PC-9 (cell line): Measurements from ENCODE around the gene MAPKBP1. TPM values are rescaled to one million over a fixed set of nuclear protein-coding genes. Genes with fewer than 3 reads are reported as not detected.

ENCODE experiments used
- BruUV-seq: library from RNA; stranded (reverse); fragments of 400-500 nt; replicated peaks from 2 replicates; lab custom pipeline; 2021; lab: Mats Ljungman, UMichigan
- CTCF ChIA-PET: fragments of 300-600 bp; sonication (Branson Sonifier 250); formaldehyde crosslinking; loops from one replicate; lab custom pipeline; 2022; ENCODE audit warnings: antibody characterized with exemption; lab: Charles Lee
- POLR2A ChIA-PET: fragments of 300-600 bp; sonication (Branson Sonifier 250); formaldehyde crosslinking; loops from one replicate; lab custom pipeline; 2022; ENCODE audit warnings: antibody characterized with exemption; ENCODE audit not compliant: unreplicated experiment; lab: Charles Lee
- DNase-seq, 2 experiments: peaks; one replicate each; pipeline versions ENCODE4 v3.0.0 to v3.0.0-alpha.2; 2015 to 2022; ENCODE audit warnings: mixed read lengths in 1 of 2
- H2AFZ ChIP-seq: fragments of 200-600 bp; sonication (generic); 2 replicates; pipeline ENCODE4 v1.8.1; 2017; ENCODE audit warnings: antibody characterized with exemption
- H3F3A ChIP-seq: fragments of 200-600 bp; sonication (generic); 2 replicates; pipeline ENCODE4 v1.8.1; 2017; ENCODE audit warnings: antibody characterized with exemption, mild to moderate bottlenecking, low read depth; ENCODE audit not compliant: insufficient read depth
- H3K27ac ChIP-seq: fragments of 200-600 bp; sonication (generic); 2 replicates; pipeline ENCODE4 v1.6.1; 2016; ENCODE audit warnings: mixed run types
- H3K27me3 ChIP-seq: fragments of 200-600 bp; sonication (generic); 2 replicates; pipeline ENCODE4 v1.6.1; 2016; ENCODE audit warnings: low read depth, mixed run types; ENCODE audit not compliant: insufficient read depth
- H3K36me3 ChIP-seq: fragments of 200-600 bp; sonication (generic); 2 replicates; pipeline ENCODE4 v1.6.1; 2016; ENCODE audit warnings: low read depth, mixed run types
- H3K4me1 ChIP-seq: fragments of 200-600 bp; sonication (generic); replicated peaks from 2 replicates; pipeline ENCODE4 v1.6.1; 2016; ENCODE audit warnings: mixed run types; ENCODE audit not compliant: insufficient read depth
- H3K4me2 ChIP-seq: fragments of 200-600 bp; sonication (generic); 2 replicates; pipeline ENCODE4 v1.6.1; 2017; ENCODE audit warnings: mixed run types
- H3K4me3 ChIP-seq: fragments of 200-600 bp; sonication (generic); 2 replicates; pipeline ENCODE4 v1.6.1; 2016; ENCODE audit warnings: mixed run types
- H3K79me2 ChIP-seq: fragments of 200-600 bp; sonication (generic); 2 replicates; pipeline ENCODE4 v1.6.1; 2017; ENCODE audit warnings: low read depth, mixed run types
- H3K9me2 ChIP-seq: fragments of 200-600 bp; sonication (generic); 2 replicates; pipeline ENCODE4 v1.8.1; 2017; ENCODE audit warnings: mild to moderate bottlenecking; ENCODE audit not compliant: insufficient read depth
- H3K9me3 ChIP-seq: fragments of 200-600 bp; sonication (generic); 2 replicates; pipeline ENCODE4 v1.8.1; 2016; ENCODE audit warnings: low read depth; ENCODE audit not compliant: insufficient read depth
- H4K20me1 ChIP-seq: fragments of 200-600 bp; sonication (generic); 2 replicates; pipeline ENCODE4 v1.8.1; 2017; ENCODE audit not compliant: insufficient read depth
- EZH2 ChIP-seq: fragments of 200-600 bp; sonication (generic); IDR thresholded peaks from 2 replicates; pipeline ENCODE4 v1.8.0; 2017; ENCODE audit warnings: antibody characterized with exemption, low read depth
- intact Hi-C: fragments of 100-400 bp; cut with micrococcal nuclease; formaldehyde crosslinking; loops from one replicate; pipeline ENCODE4 v1.10.0; 2022; ENCODE audit not compliant: unreplicated experiment
- total RNA-seq: library from RNA; stranded (reverse); gene quantifications from 2 replicates; pipeline ENCODE4 v1.2.3, GENCODE V29; 2021
- TF ChIP-seq, protein P1 (sequence below): fragments of 200-600 bp; sonication (generic); conservative IDR thresholded peaks from 2 replicates; pipeline ENCODE4 v1.6.1; 2017; ENCODE audit warnings: mixed run types, antibody characterized with exemption, mild to moderate bottlenecking, moderate library complexity

The MAPKBP1 gene
- total RNA-seq, 1 experiment from 2014 or later, result 22.9 TPM

DNA sequence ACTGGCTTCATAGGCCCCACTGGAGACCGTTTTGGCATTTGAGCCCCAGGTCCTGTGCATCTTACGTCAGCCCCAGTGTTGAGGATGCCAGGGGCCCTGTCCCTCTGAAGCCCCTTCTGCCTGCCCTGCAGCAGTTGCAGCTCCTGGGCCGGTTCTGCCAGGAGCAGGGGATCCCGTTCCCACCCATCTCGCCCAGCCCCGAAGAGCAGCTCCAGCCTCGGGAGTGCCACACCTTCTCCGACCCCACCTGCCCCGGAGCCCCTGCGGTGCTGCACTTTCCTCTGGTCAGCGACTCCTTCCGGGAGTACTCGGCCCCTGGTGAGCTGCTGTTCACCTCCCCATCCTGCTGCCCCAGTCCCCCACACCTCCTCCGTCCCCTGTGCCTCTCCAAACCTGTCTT lies 72.9 kb downstream of the MAPKBP1 start:
- no TSS peak for BruUV-seq
- H3K79me2 ChIP-seq, result no peaks in the 10 kb centered on the region
- TF ChIP-seq, protein P1, sequence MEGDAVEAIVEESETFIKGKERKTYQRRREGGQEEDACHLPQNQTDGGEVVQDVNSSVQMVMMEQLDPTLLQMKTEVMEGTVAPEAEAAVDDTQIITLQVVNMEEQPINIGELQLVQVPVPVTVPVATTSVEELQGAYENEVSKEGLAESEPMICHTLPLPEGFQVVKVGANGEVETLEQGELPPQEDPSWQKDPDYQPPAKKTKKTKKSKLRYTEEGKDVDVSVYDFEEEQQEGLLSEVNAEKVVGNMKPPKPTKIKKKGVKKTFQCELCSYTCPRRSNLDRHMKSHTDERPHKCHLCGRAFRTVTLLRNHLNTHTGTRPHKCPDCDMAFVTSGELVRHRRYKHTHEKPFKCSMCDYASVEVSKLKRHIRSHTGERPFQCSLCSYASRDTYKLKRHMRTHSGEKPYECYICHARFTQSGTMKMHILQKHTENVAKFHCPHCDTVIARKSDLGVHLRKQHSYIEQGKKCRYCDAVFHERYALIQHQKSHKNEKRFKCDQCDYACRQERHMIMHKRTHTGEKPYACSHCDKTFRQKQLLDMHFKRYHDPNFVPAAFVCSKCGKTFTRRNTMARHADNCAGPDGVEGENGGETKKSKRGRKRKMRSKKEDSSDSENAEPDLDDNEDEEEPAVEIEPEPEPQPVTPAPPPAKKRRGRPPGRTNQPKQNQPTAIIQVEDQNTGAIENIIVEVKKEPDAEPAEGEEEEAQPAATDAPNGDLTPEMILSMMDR, result no peak
- no peak for TF ChIP-seq EZH2
- POLR2A ChIA-PET, result no interaction called here
- CTCF ChIA-PET, result no interaction called here
- H3K27me3 ChIP-seq, result no peaks in the 10 kb centered on the region
- H3K36me3 ChIP-seq, result no peaks in the 10 kb centered on the region
- no peak overlapping the region for H3K4me2 ChIP-seq
- no peaks in the 10 kb centered on the region for H3K9me3 ChIP-seq
- no peaks in the 10 kb centered on the region for H3K4me1 ChIP-seq
- no peak for DNase-seq
- no peaks in the 10 kb centered on the region for H3K9me2 ChIP-seq
- intact Hi-C loops, result no loop called here
- H3K27ac ChIP-seq, result no peak overlapping the region
- no peaks in the 10 kb centered on the region for H3F3A ChIP-seq
- H4K20me1 ChIP-seq, result no peaks in the 10 kb centered on the region
- no peak overlapping the region for H3K4me3 ChIP-seq
- H2AFZ ChIP-seq, result no peak overlapping the region

DNA sequence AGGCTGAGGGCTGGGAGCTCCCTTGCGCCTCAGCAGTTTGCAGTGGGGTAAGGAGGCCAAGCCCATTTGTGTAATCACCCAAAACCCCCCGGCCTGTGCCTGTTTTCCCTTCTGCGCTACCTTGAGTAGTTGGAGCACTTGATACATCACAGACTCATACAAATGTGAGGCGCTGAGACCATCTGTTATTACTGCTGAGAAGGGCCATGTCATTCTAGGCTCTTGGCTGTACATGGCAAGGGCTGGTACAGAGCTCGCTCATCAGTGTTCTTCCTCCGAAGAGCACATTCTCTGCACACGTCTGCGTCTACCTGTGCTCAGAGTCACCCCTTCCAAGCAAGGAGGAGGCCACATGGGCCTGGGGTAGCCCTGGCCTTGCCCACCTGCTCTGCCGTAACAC lies 73.7 kb downstream of the MAPKBP1 start:
- no peak overlapping the region for H3K4me3 ChIP-seq
- H3K9me3 ChIP-seq, result no peaks in the 10 kb centered on the region
- no peaks in the 10 kb centered on the region for H4K20me1 ChIP-seq
- no peak overlapping the region for H3K27ac ChIP-seq
- TF ChIP-seq, protein P1, result no peak
- TF ChIP-seq EZH2, result no peak
- H3K79me2 ChIP-seq, result no peaks in the 10 kb centered on the region
- no TSS peak for BruUV-seq
- DNase-seq, result no peak
- H3K36me3 ChIP-seq, result no peaks in the 10 kb centered on the region
- no peaks in the 10 kb centered on the region for H3K9me2 ChIP-seq
- CTCF ChIA-PET, result no interaction called here
- no peaks in the 10 kb centered on the region for H3K4me1 ChIP-seq
- H3K27me3 ChIP-seq, result no peaks in the 10 kb centered on the region
- intact Hi-C loops, result no loop called here
- POLR2A ChIA-PET, result no interaction called here
- no peak overlapping the region for H2AFZ ChIP-seq
- no peaks in the 10 kb centered on the region for H3F3A ChIP-seq
- H3K4me2 ChIP-seq, result no peak overlapping the region

DNA sequence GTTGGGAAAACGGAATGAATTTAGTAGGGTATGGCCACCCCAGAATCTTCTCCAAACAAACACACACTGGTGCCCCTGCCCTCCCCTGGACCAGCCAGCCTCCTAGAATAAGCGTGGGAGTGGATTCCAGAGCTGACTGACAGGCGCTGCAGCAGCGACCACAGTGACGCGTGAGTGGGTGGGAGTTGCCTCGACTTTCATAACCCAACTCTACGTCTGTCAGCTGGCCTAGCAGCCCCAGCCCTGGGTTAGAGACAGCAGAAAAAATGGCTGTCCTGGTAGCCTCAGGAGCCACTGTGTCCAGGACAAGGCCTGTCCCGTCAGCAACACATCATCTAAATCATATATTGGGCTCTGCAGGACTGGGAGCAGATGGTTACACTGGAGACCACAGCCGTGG lies 74.3 kb downstream of the MAPKBP1 start:
- H3K4me2 ChIP-seq, result no peak overlapping the region
- no peaks in the 10 kb centered on the region for H3K36me3 ChIP-seq
- no peak overlapping the region for H3K27ac ChIP-seq
- CTCF ChIA-PET, result no interaction called here
- TF ChIP-seq, protein P1, result no peak
- no peak for TF ChIP-seq EZH2
- H3K4me3 ChIP-seq, result no peak overlapping the region
- DNase-seq, result no peak
- no peaks in the 10 kb centered on the region for H3K4me1 ChIP-seq
- intact Hi-C loops, result no loop called here
- no peak overlapping the region for H2AFZ ChIP-seq
- no peaks in the 10 kb centered on the region for H3K9me3 ChIP-seq
- no peaks in the 10 kb centered on the region for H3K27me3 ChIP-seq
- no peaks in the 10 kb centered on the region for H3K9me2 ChIP-seq
- H4K20me1 ChIP-seq, result no peaks in the 10 kb centered on the region
- no peaks in the 10 kb centered on the region for H3K79me2 ChIP-seq
- POLR2A ChIA-PET, result no interaction called here
- BruUV-seq, result no TSS peak
- H3F3A ChIP-seq, result no peaks in the 10 kb centered on the region
